ENCODE results near the gene TEX11.

- no peak for TF ChIP-seq POLR2AphosphoS5 (IDR thresholded peaks at IDR 0.05)
- no peak for TF ChIP-seq CTCF (IDR thresholded peaks at IDR 0.05)
- no peak for TF ChIP-seq POLR2A (IDR thresholded peaks at IDR 0.05)
Measured at GRCh38 chrX:70509078-70509477, 399.4 kb downstream of the TEX11 start.
